Measurements from ENCODE around the gene ASCL2.

Gene ASCL2

GRCh38 chr11:2311353-2312133 lies 41.2 kb upstream of the ASCL2 start:
- TF ChIP-seq ZFX (IDR thresholded peaks at IDR 0.05) (no peak), CTCF (conservative IDR thresholded peaks at IDR 0.05) (no peak)
- H3K27ac ChIP-seq, result no peak overlapping the region

DNA sequence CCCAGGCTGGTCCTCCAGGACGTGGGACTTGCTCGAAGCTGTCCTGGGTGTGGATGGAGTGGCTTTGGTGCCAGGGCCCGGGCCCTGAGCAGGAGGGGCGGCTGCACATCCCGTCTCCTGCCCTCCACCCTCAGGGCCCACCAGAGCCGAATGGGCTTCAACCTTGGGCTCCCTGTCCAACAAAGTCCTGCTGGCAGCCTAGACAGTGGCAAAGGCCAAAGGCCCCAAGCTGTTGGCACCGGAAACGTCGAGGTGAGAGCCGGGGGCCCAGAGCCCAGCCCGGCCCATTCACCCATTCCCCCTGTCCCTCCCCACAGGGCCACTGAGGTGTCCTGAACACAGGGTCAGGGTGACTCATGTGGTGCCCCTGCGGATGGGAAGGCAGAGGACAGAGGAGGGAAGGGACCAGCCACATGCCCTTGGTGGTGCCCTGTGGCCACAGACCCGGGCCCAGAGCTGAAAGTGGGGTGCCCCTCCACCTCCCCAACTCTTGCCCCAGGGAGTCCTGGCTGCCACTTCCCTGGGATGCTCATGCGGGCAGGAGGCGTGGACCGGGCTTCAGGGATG lies 40.5 kb upstream of the ASCL2 start:
- H3K27ac ChIP-seq, result no peak overlapping the region
- no peak for TF ChIP-seq CTCF (conservative IDR thresholded peaks at IDR 0.05)
- no peak for TF ChIP-seq ZFX (IDR thresholded peaks at IDR 0.05)

DNA sequence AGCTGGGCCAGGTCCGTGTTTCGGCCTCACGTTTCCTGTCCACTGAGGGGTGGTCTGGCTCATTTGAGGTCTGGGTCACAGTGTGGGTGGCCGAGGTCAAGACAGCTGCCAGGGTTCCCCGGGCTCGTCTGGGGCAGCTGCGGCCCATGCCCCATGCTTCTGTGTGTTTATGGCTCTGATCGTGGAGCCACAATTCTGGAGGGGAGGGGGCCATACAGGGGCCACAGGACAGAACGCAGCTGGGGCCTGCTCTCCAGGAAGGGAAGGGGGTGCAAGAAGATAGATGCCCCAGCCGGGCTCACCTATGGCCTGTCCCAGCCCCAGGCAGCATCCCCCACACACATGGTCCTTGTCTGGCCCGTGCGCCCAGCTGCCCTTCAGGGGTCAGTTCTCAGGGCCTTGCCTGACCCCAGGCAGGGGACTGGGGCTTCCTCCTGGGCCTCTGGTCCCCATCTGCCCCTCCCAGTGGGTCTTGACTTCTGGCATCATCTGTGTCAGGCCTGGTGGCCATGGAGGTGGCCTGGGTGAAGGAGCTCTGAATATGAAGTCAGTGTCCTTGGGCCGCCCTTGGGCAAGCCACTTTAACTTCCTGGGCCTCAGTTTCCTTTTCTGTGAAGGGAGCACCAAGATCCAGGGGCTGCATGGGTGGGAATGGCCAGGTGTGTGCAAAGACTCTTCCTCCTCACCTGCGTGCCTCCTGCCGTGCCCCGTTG lies 39.8 kb upstream of the ASCL2 start:
- TF ChIP-seq ZFX (IDR thresholded peaks at IDR 0.05) (no peak), CTCF (conservative IDR thresholded peaks at IDR 0.05) (no peak)
- H3K27ac ChIP-seq, result no peak overlapping the region

- no peak overlapping the region for H3K27ac ChIP-seq
- no peak for TF ChIP-seq CTCF (conservative IDR thresholded peaks at IDR 0.05)
- TF ChIP-seq ZFX (IDR thresholded peaks at IDR 0.05), result no peak
Measured at GRCh38 chr11:2309251-2310072, 39.1 kb upstream of the ASCL2 start.

GRCh38 chr11:2308713-2309112 lies 38.3 kb upstream of the ASCL2 start:
- no peak overlapping the region for H3K27ac ChIP-seq
- TF ChIP-seq ZFX (IDR thresholded peaks at IDR 0.05), result no peak
- no peak for TF ChIP-seq CTCF (conservative IDR thresholded peaks at IDR 0.05)

GRCh38 chr11:2307501-2308331 lies 37.3 kb upstream of the ASCL2 start:
- TF ChIP-seq CTCF (conservative IDR thresholded peaks at IDR 0.05), result no peak
- no peak for TF ChIP-seq ZFX (IDR thresholded peaks at IDR 0.05)
- no peak overlapping the region for H3K27ac ChIP-seq
